NOMO-1 (cell line): ENCODE results near the gene ARL8A.
"Not testable (repeated sequence)": the region's sequence is repeated elsewhere in the genome, so short reads cannot be mapped to it uniquely, and the experiment has no call there.

Experiments
- DNase-seq, 2 experiments: peaks; one replicate each; lab custom pipeline; 2025; ENCODE audit not compliant: unreplicated experiment in 2 of 2; lab: John Stamatoyannopoulos, UW

The ARL8A gene

GRCh38 chr1:202122639-202123335, 21.8 kb downstream of the ARL8A start, which contains the start of gene GPR37L1:
TSS of gene GPR37L1 (plus strand) at chr1:202122917. CDS start at chr1:202122964, 47 bp downstream.
- DNase-seq: no peak

GRCh38 chr1:202121006-202121405, 23.5 kb downstream of the ARL8A start:
- DNase-seq: no peak

GRCh38 chr1:202117898-202118371, 26.6 kb downstream of the ARL8A start:
- no peak for DNase-seq

- no peak for DNase-seq
Measured at GRCh38 chr1:202116287-202116686, 28.2 kb downstream of the ARL8A start.

- DNase-seq: no peak
Measured at GRCh38 chr1:202113690-202114300, 30.7 kb downstream of the ARL8A start.

GRCh38 chr1:202112859-202113689, 31.5 kb downstream of the ARL8A start:
- DNase-seq: no peak

GRCh38 chr1:202111589-202111988, 32.9 kb downstream of the ARL8A start:
- not testable (repeated sequence) for DNase-seq

- DNase-seq: no peak
Measured at GRCh38 chr1:202110977-202111376, 33.6 kb downstream of the ARL8A start.

- DNase-seq: no peak
Measured at GRCh38 chr1:202107801-202108731, 36.5 kb downstream of the ARL8A start.

- no peak for DNase-seq
Measured at GRCh38 chr1:202107321-202107761, 37.2 kb downstream of the ARL8A start.

- no peak for DNase-seq
Measured at GRCh38 chr1:202106340-202107254, 37.9 kb downstream of the ARL8A start.

- no peak for DNase-seq
Measured at GRCh38 chr1:202105571-202106339, 38.8 kb downstream of the ARL8A start.

GRCh38 chr1:202104073-202104472, 40.5 kb downstream of the ARL8A start:
- DNase-seq: no peak

- no peak for DNase-seq
Measured at GRCh38 chr1:202101184-202101583, 43.4 kb downstream of the ARL8A start.

- no peak for DNase-seq
Measured at GRCh38 chr1:202093858-202094257, 50.7 kb downstream of the ARL8A start.

GRCh38 chr1:202090994-202091393, 53.5 kb downstream of the ARL8A start:
- DNase-seq: no peak

GRCh38 chr1:202088206-202088605, 56.3 kb downstream of the ARL8A start:
- DNase-seq: no peak

GRCh38 chr1:202086579-202087350, 57.8 kb downstream of the ARL8A start:
- DNase-seq: no peak
